Transverse colon (tissue), 4 donors: Measurements from ENCODE around the gene PLCB2. TPM values are rescaled to one million over a fixed set of nuclear protein-coding genes. Genes with fewer than 3 reads are reported as not detected.

Experiments used
- DNase-seq: peaks from one replicate; pipeline ENCODE4 v3.0.0-alpha.2; 2019
- H3K27ac ChIP-seq, 4 donors: fragments of 200-600 bp; sonication (generic); 2 replicates each; pipeline ENCODE4 v1.5.1; 2016 to 2018; ENCODE audit warnings: inconsistent platforms in 4 of 4
- H3K27me3 ChIP-seq: fragments of 200-600 bp; sonication (generic); 2 replicates; pipeline ENCODE4 v1.5.1; 2017; ENCODE audit warnings: inconsistent platforms
- H3K36me3 ChIP-seq, 4 donors: fragments of 200-600 bp; sonication (generic); 2 replicates each; pipeline ENCODE4 v1.5.1; 2017 to 2019; ENCODE audit warnings: inconsistent platforms in 4 of 4
- H3K4me1 ChIP-seq, 4 donors: fragments of 200-600 bp; sonication (generic); 2 replicates each; pipeline ENCODE4 v1.5.1; 2017 to 2020; ENCODE audit warnings: inconsistent platforms in 4 of 4
- H3K4me3 ChIP-seq, 4 donors: fragments of 200-600 bp; sonication (generic); 1 replicate in 1 of 4; 2 replicates in 3 of 4; pipeline versions ENCODE4 v1.5.1 to v1.6.1; 2017 to 2019; ENCODE audit warnings: inconsistent platforms in 4 of 4
- H3K9me3 ChIP-seq, 2 donors: fragments of 200-600 bp; sonication (generic); 2 replicates each; pipeline ENCODE4 v1.5.1; 2017 to 2019; ENCODE audit warnings: inconsistent platforms in 2 of 2
- CTCF ChIP-seq, 5 experiments: fragments of 200-600 bp in 3 of 5; fragments of 450-650 bp in 2 of 5; sonication (generic) in 3 of 5; IDR thresholded peaks; 1 replicate in 2 of 5; 2 replicates in 3 of 5; pipeline ENCODE4 v1.5.1; 2016 to 2017; ENCODE audit warnings: antibody characterized with exemption in 5 of 5, inconsistent platforms in 3 of 5, mild to moderate bottlenecking in 2 of 5, moderate library complexity in 1 of 5
- EP300 ChIP-seq: sonication (generic); formaldehyde crosslinking; IDR thresholded peaks from one replicate; pipeline ENCODE4 v1.6.1; 2017; ENCODE audit warnings: antibody characterized with exemption, low read depth
- POLR2A ChIP-seq: fragments of 450-650 bp; IDR thresholded peaks from one replicate; pipeline ENCODE4 v1.6.1; 2016; ENCODE audit warnings: antibody characterized with exemption, mild to moderate bottlenecking, moderate library complexity
- POLR2AphosphoS5 ChIP-seq, 3 donors: sonication (generic); formaldehyde crosslinking; IDR thresholded peaks; one replicate each; pipeline ENCODE4 v1.6.1; 2016; ENCODE audit warnings: antibody characterized with exemption in 3 of 3
- WGBS, 2 donors: methylation state at CpG; one replicate each; pipeline ENCODE4 v1.1.5; 2018; ENCODE audit warnings: low coverage in 1 of 2; 5-methylcytosine and 5-hydroxymethylcytosine counted together
- in situ Hi-C, 4 donors: fragments of 200-750 bp; cut with MboI; loops; one replicate each; pipeline versions ENCODE4 v1.15.0 to v1.15.1; 2017; ENCODE audit warnings: low sequenced_read_pairs in 3 of 4, low pct_ligation_motif_present in 1 of 4, low pct_unique_long_range_greater_than_20kb in 1 of 4
- intact Hi-C: fragments of 100-400 bp; cut with DNase I; formaldehyde crosslinking; loops from one replicate; pipeline ENCODE4 v1.15.1; 2023; ENCODE audit warnings: low total_unique reads
- total RNA-seq, 4 donors: library from RNA; depleted of rRNA; stranded (reverse); fragments of >200 nt; gene quantifications; one replicate each; pipeline ENCODE4 v1.1.0, GENCODE V29; 2016

Gene PLCB2
- total RNA-seq, 4 donors from 2014 or later, result 5.5 to 143 (median 12.0) TPM

GRCh38 chr15:40239693-40240618 lies 67.8 kb downstream of the PLCB2 start:
- peaks cover 25% of the 10 kb centered on the region for H3K27me3 ChIP-seq
- intact Hi-C loops, result no loop called here
- H3K27ac ChIP-seq, result no peak overlapping the region
- 79% methylated on average over 18 of the region's 19 CpGs; no CpG with 5 or more reads in 1 of the 2 donors for WGBS, 2 donors
- H3K36me3 ChIP-seq, result no peaks in the 10 kb centered on the region
- in situ Hi-C loops, result no loop called here
- TF ChIP-seq EP300 (no peak), POLR2A (no peak), POLR2AphosphoS5 (IDR thresholded peaks at IDR 0.05) (no peak), CTCF (IDR thresholded peaks at IDR 0.05) (no peak)
- H3K9me3 ChIP-seq, result no peaks in the 10 kb centered on the region
- no peak overlapping the region for H3K4me3 ChIP-seq
- DNase-seq, result no peak
- H3K4me1 ChIP-seq, result peaks cover 0 to 14% (median 5%) of the 10 kb centered on the region in 4 donors

GRCh38 chr15:40239404-40239692 lies 68.4 kb downstream of the PLCB2 start:
- H3K4me1 ChIP-seq, result peaks cover 0 to 14% (median 5%) of the 10 kb centered on the region in 4 donors
- peak overlapping the region in 2 of 4 donors; percentile 26 to 34 for H3K4me3 ChIP-seq
- intact Hi-C loops, result no loop called here
- H3K9me3 ChIP-seq, result no peaks in the 10 kb centered on the region
- 49% methylated on average over 5 of the region's 5 CpGs; no CpG with 5 or more reads in 1 of the 2 donors for WGBS, 2 donors
- no peak overlapping the region for H3K27ac ChIP-seq
- TF ChIP-seq POLR2A (no peak), POLR2AphosphoS5 (IDR thresholded peaks at IDR 0.05) (no peak), EP300 (no peak), CTCF (IDR thresholded peaks at IDR 0.05) (no peak)
- in situ Hi-C loops, result no loop called here
- DNase-seq, result no peak
- peaks cover 25% of the 10 kb centered on the region for H3K27me3 ChIP-seq
- H3K36me3 ChIP-seq, result no peaks in the 10 kb centered on the region

DNA sequence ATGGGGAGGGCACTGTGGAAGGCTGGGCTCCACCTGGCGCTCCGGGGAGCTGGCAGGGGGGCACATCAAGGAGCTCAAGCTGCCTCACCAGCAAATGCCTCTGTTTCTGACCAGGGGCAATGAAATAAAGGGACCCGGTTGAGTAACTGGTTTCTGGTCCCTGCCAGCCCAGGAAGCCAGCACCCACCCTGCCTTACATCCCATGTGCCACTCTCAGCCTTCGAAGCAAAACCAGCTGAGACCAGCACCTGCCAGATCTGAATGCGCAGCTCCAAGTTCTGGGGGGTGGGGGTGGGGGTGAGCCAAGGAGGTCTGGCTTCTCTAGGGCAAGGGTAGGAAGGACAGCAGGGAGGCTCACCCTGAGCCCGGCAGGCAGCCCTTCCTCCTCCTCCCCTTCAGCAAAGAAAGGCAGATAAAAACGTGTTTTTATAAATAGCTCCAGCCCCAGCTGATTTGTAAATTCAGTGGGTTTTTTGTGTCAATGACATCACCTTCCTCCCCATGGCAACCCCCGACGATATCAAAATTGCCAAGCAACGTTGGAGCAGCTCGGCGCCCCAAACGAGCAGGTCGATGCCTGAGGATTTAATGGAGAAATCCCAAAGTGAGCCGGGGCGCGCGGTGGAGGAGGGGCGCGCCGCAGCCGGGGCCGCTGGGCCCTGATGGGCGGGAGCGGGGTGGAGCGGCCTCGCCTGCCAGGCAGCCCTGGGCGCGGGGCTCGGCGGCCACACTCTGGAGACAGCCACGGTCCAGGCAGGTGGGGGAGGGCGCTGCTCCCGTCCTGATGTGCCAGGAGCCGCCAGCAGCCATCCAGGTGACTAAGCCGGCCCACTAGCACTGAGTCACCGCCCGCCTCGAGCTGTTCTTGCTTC lies 69.0 kb downstream of the PLCB2 start, which contains the start of gene PAK6:
Gene PAK6 (plus strand): TSS at position 532 of the 872 bp plus-strand sequence. CDS start 25,723 bp downstream, outside the sequence.
- Histone ChIP-seq H3K4me1 (peaks cover 0 to 14% (median 5%) of the 10 kb centered on the region in 4 donors), H3K4me3 (peak within 1 kb of the TSS in 2 of 4 donors; percentile 26 to 34), H3K27me3 (peaks cover 24% of the 10 kb centered on the region), H3K36me3 (no peaks in the 10 kb centered on the region), H3K9me3 (no peaks in the 10 kb centered on the region), H3K27ac (no peak within 1 kb of the TSS)
- TF ChIP-seq CTCF (IDR thresholded peaks at IDR 0.05), result no peak
- TF ChIP-seq POLR2AphosphoS5 (IDR thresholded peaks at IDR 0.05), result no peak
- no peak for TF ChIP-seq EP300
- no peak for TF ChIP-seq POLR2A
- WGBS, 2 donors, result 13% methylated on average over 8 to 24 of the region's 39 CpGs
- intact Hi-C loops, result no loop called here
- in situ Hi-C loops, result no loop called here
- DNase-seq, result peak; percentile 46

Other genes with a start within 250 kb of the PLCB2 start
- gene BMF, start 199.1 kb downstream of the PLCB2 start, total RNA-seq, result 10 to 100 TPM; 13.3 to 35.4 (median 25.1) TPM
- 10 to 100 TPM in 2 of 4 donors, 1 to 10 TPM in 2; 1.4 to 15.3 (median 8.6) TPM for gene BUB1B, start 146.9 kb downstream of the PLCB2 start, total RNA-seq
- gene PAK6, start 68.9 kb downstream of the PLCB2 start, total RNA-seq, result 1 to 10 TPM; 3.0 to 7.5 (median 4.5) TPM
- not detected for gene ANKRD63, start 24.9 kb downstream of the PLCB2 start, total RNA-seq
- 10 to 100 TPM; 14.5 to 62.1 (median 19.4) TPM for gene INAFM2, start 15.8 kb upstream of the PLCB2 start, total RNA-seq
- 10 to 100 TPM; 22.0 to 49.4 (median 36.9) TPM for gene CCDC9B, start 33.0 kb upstream of the PLCB2 start, total RNA-seq
- gene PHGR1, start 43.1 kb upstream of the PLCB2 start, total RNA-seq, result 1,000 to 10,000 TPM; 2,387 to 4,992 (median 3,189) TPM
- gene DISP2, start 50.3 kb upstream of the PLCB2 start, total RNA-seq, result 10 to 100 TPM in 2 of 4 donors, 1 to 10 TPM in 2; 8.6 to 12.9 (median 10.9) TPM
- 10 to 100 TPM in 1 of 4 donors, 1 to 10 TPM in 3; 7.5 to 80.4 (median 8.3) TPM for gene KNSTRN, start 74.8 kb upstream of the PLCB2 start, total RNA-seq
- gene IVD, start 97.9 kb upstream of the PLCB2 start, total RNA-seq, result 100 to 1,000 TPM in 1 of 4 donors, 10 to 100 TPM in 3; 51.4 to 122 (median 58.7) TPM
- 10 to 100 TPM in 3 of 4 donors, 1 to 10 TPM in 1; 9.0 to 35.5 (median 26.4) TPM for gene BAHD1, start 133.0 kb upstream of the PLCB2 start, total RNA-seq
- gene CHST14, start 163.0 kb upstream of the PLCB2 start, total RNA-seq, result 1 to 10 TPM in 3 of 4 donors, not detected in 1; 2.9 to 8.8 (median 4.1) TPM